ENCODE data around the gene LASP1NB.
A peak's percentile ranks its signal among the peaks of the same experiment; 100 is the strongest.

The LASP1NB gene

DNA sequence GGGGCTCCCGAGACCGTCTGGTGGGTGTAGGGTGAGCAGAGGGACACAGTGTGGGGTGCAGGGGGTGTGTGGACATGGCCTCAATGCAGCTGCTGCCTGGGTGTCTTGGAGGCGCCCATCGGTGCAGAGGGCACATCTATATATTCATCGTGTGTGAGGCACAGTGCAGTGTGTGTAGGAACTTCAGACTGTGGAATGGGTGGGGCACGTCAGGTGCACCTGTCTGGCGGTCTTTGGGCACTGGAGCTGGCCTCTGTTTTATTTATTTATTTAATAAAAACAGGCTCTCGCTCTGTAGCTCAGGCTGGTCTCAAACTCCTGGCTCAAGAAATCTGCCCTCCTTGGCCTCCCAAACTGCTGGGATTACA, 38.8 kb upstream of the LASP1NB start:
- ChIA-PET POLR2A (interaction anchor here (1.6 to 8.1 kb wide), 5 partner anchors 9 to 34 kb away, joined by 5 to 91 read pairs (median 9); partner anchors contain the start of genes LASP1 and RPL23), CTCF (interaction anchor here (1.3 to 2.3 kb wide), 4 partner anchors 15 to 97 kb away, joined by 3 to 9 read pairs (median 6); no protein-coding TSS in a partner anchor)
- intact Hi-C loops (cut with micrococcal nuclease), result no loop called here
- Mint-ChIP-seq H3K4me3 (no peak overlapping the region), H3K9me3 (no peaks in the 10 kb centered on the region), H3K4me1 (ENCODE audit: low read depth) (peaks cover 86% of the 10 kb centered on the region), H3K36me3 (ENCODE audit: low read depth) (peaks cover 65% of the 10 kb centered on the region), H3K27ac (peak overlapping the region; percentile 69), H3K27me3 (no peaks in the 10 kb centered on the region)
- DNase-seq (no peak), ATAC-seq (no peak)
- TF ChIP-seq, protein P1, sequence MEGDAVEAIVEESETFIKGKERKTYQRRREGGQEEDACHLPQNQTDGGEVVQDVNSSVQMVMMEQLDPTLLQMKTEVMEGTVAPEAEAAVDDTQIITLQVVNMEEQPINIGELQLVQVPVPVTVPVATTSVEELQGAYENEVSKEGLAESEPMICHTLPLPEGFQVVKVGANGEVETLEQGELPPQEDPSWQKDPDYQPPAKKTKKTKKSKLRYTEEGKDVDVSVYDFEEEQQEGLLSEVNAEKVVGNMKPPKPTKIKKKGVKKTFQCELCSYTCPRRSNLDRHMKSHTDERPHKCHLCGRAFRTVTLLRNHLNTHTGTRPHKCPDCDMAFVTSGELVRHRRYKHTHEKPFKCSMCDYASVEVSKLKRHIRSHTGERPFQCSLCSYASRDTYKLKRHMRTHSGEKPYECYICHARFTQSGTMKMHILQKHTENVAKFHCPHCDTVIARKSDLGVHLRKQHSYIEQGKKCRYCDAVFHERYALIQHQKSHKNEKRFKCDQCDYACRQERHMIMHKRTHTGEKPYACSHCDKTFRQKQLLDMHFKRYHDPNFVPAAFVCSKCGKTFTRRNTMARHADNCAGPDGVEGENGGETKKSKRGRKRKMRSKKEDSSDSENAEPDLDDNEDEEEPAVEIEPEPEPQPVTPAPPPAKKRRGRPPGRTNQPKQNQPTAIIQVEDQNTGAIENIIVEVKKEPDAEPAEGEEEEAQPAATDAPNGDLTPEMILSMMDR (IDR thresholded peaks at IDR 0.05), result no peak

DNA sequence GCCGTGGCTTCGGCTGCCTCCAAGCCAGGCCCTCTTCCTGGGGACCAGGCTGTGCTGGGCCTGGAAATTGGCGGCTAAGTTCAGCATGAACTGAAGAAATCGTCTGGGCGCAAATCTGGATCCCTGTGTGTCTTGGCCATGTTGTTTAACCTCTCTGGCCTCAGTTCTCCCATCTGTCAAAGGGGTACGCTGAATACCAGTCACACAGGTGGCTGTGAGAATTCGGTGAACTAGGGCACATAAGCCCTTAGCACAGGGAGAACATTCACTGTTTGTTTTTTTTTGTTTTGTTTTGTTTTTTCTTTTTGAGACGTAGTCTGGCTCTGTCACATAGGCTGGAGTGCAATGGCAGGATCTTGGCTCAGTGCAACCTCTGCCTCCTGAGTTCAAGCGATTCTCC, 36.6 kb upstream of the LASP1NB start:
- H3K27me3 Mint-ChIP-seq, result no peaks in the 10 kb centered on the region
- TF ChIP-seq, protein P1 (IDR thresholded peaks at IDR 0.05), result no peak
- H3K27ac Mint-ChIP-seq, result peak overlapping the region; percentile 46
- H3K4me1 Mint-ChIP-seq (ENCODE audit: low read depth), result peaks cover 88% of the 10 kb centered on the region
- H3K4me3 Mint-ChIP-seq, result no peak overlapping the region
- ATAC-seq, result no peak
- peaks cover 61% of the 10 kb centered on the region for H3K36me3 Mint-ChIP-seq (ENCODE audit: low read depth)
- intact Hi-C loops (cut with micrococcal nuclease), result no loop called here
- ChIA-PET CTCF (interaction anchor here (1.1 kb wide), 1 partner anchor 9 kb away, joined by 3 read pairs; no protein-coding TSS in a partner anchor), POLR2A (interaction anchor here (2.0 to 6.1 kb wide), 2 partner anchors 11 to 36 kb away, joined by 7 to 53 read pairs; no protein-coding TSS in a partner anchor)
- H3K9me3 Mint-ChIP-seq, result no peaks in the 10 kb centered on the region
- no peak for DNase-seq

DNA sequence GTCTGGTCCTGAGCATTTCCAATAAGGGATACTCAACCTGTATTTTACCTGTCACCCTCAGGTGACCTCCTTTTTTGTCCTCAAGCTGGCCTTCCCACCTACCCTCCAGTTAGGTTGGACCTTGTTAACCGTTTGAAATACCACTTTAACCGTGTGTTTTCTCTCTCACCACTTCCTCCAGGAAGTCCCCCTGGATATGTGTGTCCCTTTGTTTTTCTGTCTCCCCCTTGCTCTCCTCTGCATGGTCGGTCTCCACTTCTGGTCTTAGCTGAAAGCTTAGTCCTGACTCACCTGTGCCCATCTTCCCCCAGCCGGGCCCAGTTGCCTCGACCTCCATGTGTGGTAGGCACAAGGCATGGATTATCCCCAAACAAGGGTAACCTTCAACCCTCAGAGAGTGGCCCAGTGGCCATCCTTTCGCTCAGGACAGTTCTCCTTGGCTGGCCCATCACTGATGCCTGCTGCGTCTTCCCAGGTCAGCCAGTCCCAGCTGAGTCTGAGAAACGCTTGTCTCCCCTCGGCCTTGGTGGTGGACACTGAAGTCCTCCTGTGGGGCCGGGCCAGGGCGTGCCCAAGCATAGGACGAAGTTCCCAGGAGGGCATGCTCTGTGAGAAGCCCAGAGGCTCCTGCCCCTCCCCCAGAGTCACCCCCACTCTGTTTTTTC, 35.5 kb upstream of the LASP1NB start:
- DNase-seq (no peak), ATAC-seq (no peak)
- Mint-ChIP-seq H3K9me3 (no peaks in the 10 kb centered on the region), H3K4me3 (peak overlapping the region; percentile 38), H3K27me3 (no peaks in the 10 kb centered on the region), H3K27ac (peak overlapping the region; percentile 81), H3K36me3 (ENCODE audit: low read depth) (peaks cover 61% of the 10 kb centered on the region), H3K4me1 (ENCODE audit: low read depth) (peaks cover 90% of the 10 kb centered on the region)
- ChIA-PET CTCF (interaction anchor here (1.1 to 1.2 kb wide), 3 partner anchors 8 to 22 kb away, joined by 3 read pairs; no protein-coding TSS in a partner anchor), POLR2A (interaction anchor here (0.8 to 6.1 kb wide), 8 partner anchors 8 to 53 kb away, joined by 3 to 53 read pairs (median 4); partner anchors contain the start of gene LASP1NB)
- TF ChIP-seq, protein P1 (IDR thresholded peaks at IDR 0.05), result no peak
- intact Hi-C loops (cut with micrococcal nuclease), result loop anchor here (5.0 kb wide), 1 partner anchor 37 kb away; the partner anchor contains the start of gene LASP1NB

DNA sequence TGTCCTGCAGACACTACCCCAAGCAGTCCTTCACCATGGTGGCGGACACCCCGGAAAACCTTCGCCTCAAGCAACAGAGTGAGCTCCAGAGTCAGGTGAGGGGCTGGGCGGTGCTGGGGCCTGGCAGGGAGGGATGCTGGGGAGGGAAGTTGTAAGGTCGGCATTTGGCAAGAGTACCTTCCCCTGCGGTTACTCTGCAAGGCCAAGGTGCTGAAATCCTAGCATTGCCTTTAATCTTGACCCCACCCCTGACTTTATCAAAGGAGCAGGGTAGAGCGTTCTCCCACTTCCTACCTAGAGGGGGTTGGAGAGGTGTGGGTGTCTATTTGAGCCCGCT, 35.0 kb upstream of the LASP1NB start:
- Mint-ChIP-seq H3K27ac (peak overlapping the region; percentile 81), H3K27me3 (no peaks in the 10 kb centered on the region), H3K4me1 (ENCODE audit: low read depth) (peaks cover 88% of the 10 kb centered on the region), H3K36me3 (ENCODE audit: low read depth) (peaks cover 56% of the 10 kb centered on the region), H3K9me3 (no peaks in the 10 kb centered on the region), H3K4me3 (peak overlapping the region; percentile 38)
- peak; percentile 8 for ATAC-seq
- intact Hi-C loops (cut with micrococcal nuclease), result loop anchor here (5.0 kb wide), 1 partner anchor 37 kb away; the partner anchor contains the start of gene LASP1NB
- TF ChIP-seq, protein P1 (IDR thresholded peaks at IDR 0.05), result no peak
- ChIA-PET CTCF (interaction anchor here (1.1 to 1.2 kb wide), 2 partner anchors 13 to 23 kb away, joined by 3 read pairs; no protein-coding TSS in a partner anchor), POLR2A (interaction anchor here (1.1 to 6.1 kb wide), 6 partner anchors 9 to 38 kb away, joined by 3 to 53 read pairs (median 4); partner anchors contain the start of gene LASP1NB)
- DNase-seq, result peak; percentile 35

DNA sequence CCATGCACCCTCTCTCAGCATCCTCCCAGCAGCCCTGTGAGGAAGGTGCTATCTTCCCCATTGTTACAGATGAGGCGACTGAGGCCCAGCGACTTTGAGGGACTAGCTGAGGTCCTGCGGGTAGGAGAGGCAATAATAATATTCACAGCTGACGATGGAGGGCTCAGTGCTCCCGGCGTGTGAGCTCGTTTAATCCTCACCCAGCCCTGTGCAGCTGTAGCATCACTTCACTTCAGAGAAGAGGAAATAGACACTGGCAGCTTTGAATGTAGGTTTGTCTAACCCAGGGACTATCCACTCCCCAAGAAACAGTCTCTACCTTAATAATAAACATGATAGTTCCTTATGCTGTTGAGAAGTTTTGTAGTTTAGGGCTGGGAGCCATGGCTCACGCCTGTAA, 34.0 kb upstream of the LASP1NB start:
- ATAC-seq, result peak; percentile 15
- Mint-ChIP-seq H3K4me3 (peak overlapping the region; percentile 0), H3K9me3 (no peaks in the 10 kb centered on the region), H3K36me3 (ENCODE audit: low read depth) (peaks cover 54% of the 10 kb centered on the region), H3K4me1 (ENCODE audit: low read depth) (peaks cover 85% of the 10 kb centered on the region), H3K27ac (peak overlapping the region; percentile 81), H3K27me3 (no peaks in the 10 kb centered on the region)
- ChIA-PET POLR2A (interaction anchor here (0.8 to 4.2 kb wide), 5 partner anchors 9 to 76 kb away, joined by 3 to 25 read pairs (median 4); partner anchors contain the start of genes FBXO47 and LASP1), CTCF (interaction anchor here (0.9 to 1.8 kb wide), 4 partner anchors 20 to 92 kb away, joined by 3 to 5 read pairs (median 4); partner anchors contain the start of gene LASP1)
- intact Hi-C loops (cut with micrococcal nuclease), result loop anchor here (5.0 kb wide), 1 partner anchor 36 kb away; the partner anchor contains the start of gene LASP1NB
- TF ChIP-seq, protein P1 (IDR thresholded peaks at IDR 0.05), result no peak
- DNase-seq, result no peak
